Caco-2 (cell line): ENCODE measurements around the gene YIF1A. TPM values are rescaled to one million over a fixed set of nuclear protein-coding genes. Genes with fewer than 3 reads are reported as not detected.

Experiments
- BruUV-seq: library from RNA; stranded (reverse); fragments of 400-500 nt; replicated peaks from 2 replicates; lab custom pipeline; 2021; lab: Mats Ljungman, UMichigan
- CTCF ChIA-PET: fragments of 300-600 bp; sonication (Branson Sonifier 250); formaldehyde crosslinking; loops from one replicate; lab custom pipeline; 2022; ENCODE audit warnings: antibody characterized with exemption; lab: Charles Lee
- POLR2A ChIA-PET: fragments of 300-600 bp; sonication (Branson Sonifier 250); formaldehyde crosslinking; loops from one replicate; lab custom pipeline; 2022; ENCODE audit warnings: antibody characterized with exemption; lab: Charles Lee
- DNase-seq, 2 experiments: peaks; one replicate each; pipeline versions ENCODE4 v3.0.0 to v3.0.0-alpha.2; 2020 to 2022
- H3K27me3 ChIP-seq: replicated peaks from 2 replicates; pipeline ENCODE4 v1.6.0; 2011; ENCODE audit warnings: low read length; ENCODE audit not compliant: control insufficient read depth, insufficient read depth
- H3K36me3 ChIP-seq: 2 replicates; pipeline ENCODE4 v1.5.1; 2011; ENCODE audit warnings: low read length; ENCODE audit not compliant: control insufficient read depth, insufficient read depth
- H3K4me1 ChIP-seq: fragments of 250-450 bp; sonication (Bioruptor Pico); 2 replicates; pipeline ENCODE4 v1.5.1; 2020; ENCODE audit warnings: mild to moderate bottlenecking
- H3K4me3 ChIP-seq: 2 replicates; pipeline ENCODE4 v1.5.1; 2011; ENCODE audit warnings: low read depth, mild to moderate bottlenecking, control low read depth, low read length
- H3K9me3 ChIP-seq: fragments of 250-450 bp; sonication (Bioruptor Pico); 2 replicates; pipeline ENCODE4 v1.5.1; 2020; ENCODE audit warnings: mild to moderate bottlenecking, moderate library complexity
- H3K27ac Mint-ChIP-seq: one replicate; pipeline ENCODE4 v1.8.0; 2022; ENCODE audit warnings: mixed read lengths; ENCODE audit not compliant: unreplicated experiment
- H3K27me3 Mint-ChIP-seq: one replicate; pipeline ENCODE4 v1.8.0; 2022; ENCODE audit warnings: mixed read lengths; ENCODE audit not compliant: insufficient read depth, unreplicated experiment
- H3K36me3 Mint-ChIP-seq: one replicate; pipeline ENCODE4 v1.8.0; 2022; ENCODE audit warnings: mild to moderate bottlenecking, mixed read lengths; ENCODE audit not compliant: insufficient read depth, unreplicated experiment
- H3K4me1 Mint-ChIP-seq: one replicate; pipeline ENCODE4 v1.8.0; 2022; ENCODE audit warnings: low read depth, mixed read lengths; ENCODE audit not compliant: unreplicated experiment
- H3K4me3 Mint-ChIP-seq: one replicate; pipeline ENCODE4 v1.8.0; 2022; ENCODE audit warnings: mild to moderate bottlenecking, moderate library complexity, mixed read lengths; ENCODE audit not compliant: unreplicated experiment
- H3K9me3 Mint-ChIP-seq: one replicate; pipeline ENCODE4 v1.8.0; 2022; ENCODE audit warnings: mixed read lengths; ENCODE audit not compliant: unreplicated experiment
- intact Hi-C: fragments of 100-400 bp; cut with micrococcal nuclease; formaldehyde crosslinking; loops from one replicate; pipeline ENCODE4 v1.10.0; 2022; ENCODE audit not compliant: unreplicated experiment
- total RNA-seq: library from RNA; stranded (reverse); gene quantifications from 2 replicates; pipeline ENCODE4 v1.2.3, GENCODE V29; 2022
- TF ChIP-seq, protein P1 (sequence below), 2 experiments: fragments of 200-600 bp in 1 of 2; IDR thresholded peaks; 1 replicate in 1 of 2; 2 replicates in 1 of 2; pipeline versions ENCODE4 v1.5.1 to v1.8.0; 2011 to 2022; ENCODE audit warnings: antibody characterized with exemption in 1 of 2, control low read depth in 1 of 2, inconsistent platforms in 1 of 2, low read depth in 1 of 2, low read length in 1 of 2, mild to moderate bottlenecking in 1 of 2, moderate library complexity in 1 of 2; ENCODE audit not compliant: insufficient read depth in 1 of 2, severe bottlenecking in 1 of 2, unreplicated experiment in 1 of 2

Gene YIF1A
- total RNA-seq, 1 experiment from 2014 or later = 159 TPM

DNA sequence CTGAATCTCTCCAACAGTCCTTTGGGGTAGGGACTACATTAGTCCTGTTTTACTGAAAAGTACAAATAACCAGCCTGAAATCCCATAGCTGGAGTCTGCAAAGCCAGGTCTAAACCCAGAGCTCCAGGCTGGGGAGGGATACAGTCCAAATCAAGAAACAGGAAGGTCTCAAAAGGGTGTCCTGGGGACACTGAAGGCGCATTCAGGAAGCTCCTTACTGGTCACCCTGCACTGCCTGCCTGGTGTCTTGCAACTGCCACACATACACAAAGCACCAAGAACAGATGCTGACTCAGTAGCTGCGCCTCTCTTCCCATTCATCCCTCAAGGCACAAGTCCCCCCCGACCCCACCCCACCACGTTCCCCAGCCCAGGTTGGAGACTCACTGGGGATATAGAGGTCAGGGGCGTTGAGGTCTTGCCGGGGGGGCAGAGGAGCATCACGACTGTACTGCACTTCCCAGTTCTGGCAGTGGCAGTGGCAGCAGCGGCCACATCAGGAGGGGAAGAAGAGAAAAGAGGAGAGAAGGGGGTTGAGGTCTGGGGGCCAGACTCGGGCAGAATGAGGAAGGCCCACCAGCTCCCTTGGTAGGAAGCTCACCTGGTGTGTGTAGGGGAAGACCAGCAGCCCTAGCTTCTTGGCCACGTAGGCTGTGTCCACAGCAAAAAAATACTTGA is 1.6 kb downstream of the YIF1A start:
- H3K4me1 ChIP-seq = peaks cover 21% of the 10 kb centered on the region
- peaks cover under 1% of the 10 kb centered on the region for H3K27me3 Mint-ChIP-seq
- peaks cover 15% of the 10 kb centered on the region for H3K4me1 Mint-ChIP-seq
- H3K4me3 ChIP-seq = peak overlapping the region; percentile 63
- H3K4me3 Mint-ChIP-seq = peak overlapping the region; percentile 87
- intact Hi-C loops = no loop called here
- H3K9me3 ChIP-seq = no peaks in the 10 kb centered on the region
- no TSS peak for BruUV-seq
- H3K36me3 Mint-ChIP-seq = peaks cover 31% of the 10 kb centered on the region
- H3K27me3 ChIP-seq = no peaks in the 10 kb centered on the region
- no peaks in the 10 kb centered on the region for H3K9me3 Mint-ChIP-seq
- TF ChIP-seq, protein P1, sequence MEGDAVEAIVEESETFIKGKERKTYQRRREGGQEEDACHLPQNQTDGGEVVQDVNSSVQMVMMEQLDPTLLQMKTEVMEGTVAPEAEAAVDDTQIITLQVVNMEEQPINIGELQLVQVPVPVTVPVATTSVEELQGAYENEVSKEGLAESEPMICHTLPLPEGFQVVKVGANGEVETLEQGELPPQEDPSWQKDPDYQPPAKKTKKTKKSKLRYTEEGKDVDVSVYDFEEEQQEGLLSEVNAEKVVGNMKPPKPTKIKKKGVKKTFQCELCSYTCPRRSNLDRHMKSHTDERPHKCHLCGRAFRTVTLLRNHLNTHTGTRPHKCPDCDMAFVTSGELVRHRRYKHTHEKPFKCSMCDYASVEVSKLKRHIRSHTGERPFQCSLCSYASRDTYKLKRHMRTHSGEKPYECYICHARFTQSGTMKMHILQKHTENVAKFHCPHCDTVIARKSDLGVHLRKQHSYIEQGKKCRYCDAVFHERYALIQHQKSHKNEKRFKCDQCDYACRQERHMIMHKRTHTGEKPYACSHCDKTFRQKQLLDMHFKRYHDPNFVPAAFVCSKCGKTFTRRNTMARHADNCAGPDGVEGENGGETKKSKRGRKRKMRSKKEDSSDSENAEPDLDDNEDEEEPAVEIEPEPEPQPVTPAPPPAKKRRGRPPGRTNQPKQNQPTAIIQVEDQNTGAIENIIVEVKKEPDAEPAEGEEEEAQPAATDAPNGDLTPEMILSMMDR (IDR thresholded peaks at IDR 0.05; ENCODE audit: insufficient read depth in 1 of 2, low read depth in 1 of 2, low read length in 1 of 2, severe bottlenecking in 1 of 2, unreplicated experiment in 1 of 2) = no peak
- H3K27ac Mint-ChIP-seq = peak overlapping the region; percentile 94
- no peak for DNase-seq
- H3K36me3 ChIP-seq = peaks cover 5% of the 10 kb centered on the region; the same call in 1 of the 2 replicates
- ChIA-PET POLR2A (no interaction called here), CTCF (no interaction called here)

DNA sequence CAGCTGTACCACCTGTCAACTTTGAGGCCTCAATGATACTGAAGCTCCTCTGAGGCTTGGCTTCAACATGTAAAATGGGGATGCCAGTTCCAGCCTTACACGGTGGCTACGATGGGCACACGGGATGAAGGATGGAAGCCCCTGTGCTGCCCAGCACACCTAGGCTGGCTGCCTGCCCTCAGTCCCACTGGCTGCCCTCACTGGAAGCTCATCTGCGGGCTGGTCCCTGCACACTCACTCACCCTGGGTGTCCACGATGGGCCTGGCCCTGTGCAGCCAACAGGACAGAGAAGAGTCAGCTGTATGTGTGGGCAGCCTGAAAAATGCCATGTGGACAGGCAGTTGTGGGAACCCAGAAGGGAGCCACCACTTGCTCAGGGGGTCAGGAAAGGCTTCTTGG is 2.2 kb downstream of the YIF1A start:
- H3K36me3 Mint-ChIP-seq = peaks cover 36% of the 10 kb centered on the region
- POLR2A ChIA-PET = no interaction called here
- Histone ChIP-seq H3K4me1 (peaks cover 19% of the 10 kb centered on the region), H3K27me3 (no peaks in the 10 kb centered on the region), H3K36me3 (peaks cover 5% of the 10 kb centered on the region; the same call in 1 of the 2 replicates), H3K9me3 (no peaks in the 10 kb centered on the region), H3K4me3 (no peak overlapping the region)
- BruUV-seq = no TSS peak
- H3K4me3 Mint-ChIP-seq = peak overlapping the region; percentile 16
- intact Hi-C loops = no loop called here
- CTCF ChIA-PET = interaction anchor here (0.6 kb wide), 1 partner anchor 208 kb away, joined by 3 read pairs; no protein-coding TSS in a partner anchor
- no peaks in the 10 kb centered on the region for H3K9me3 Mint-ChIP-seq
- no peaks in the 10 kb centered on the region for H3K27me3 Mint-ChIP-seq
- H3K4me1 Mint-ChIP-seq = peaks cover 15% of the 10 kb centered on the region
- no peak for DNase-seq
- TF ChIP-seq, protein P1 (IDR thresholded peaks at IDR 0.05; ENCODE audit: insufficient read depth in 1 of 2, low read depth in 1 of 2, low read length in 1 of 2, severe bottlenecking in 1 of 2, unreplicated experiment in 1 of 2) = no peak
- no peak overlapping the region for H3K27ac Mint-ChIP-seq

DNA sequence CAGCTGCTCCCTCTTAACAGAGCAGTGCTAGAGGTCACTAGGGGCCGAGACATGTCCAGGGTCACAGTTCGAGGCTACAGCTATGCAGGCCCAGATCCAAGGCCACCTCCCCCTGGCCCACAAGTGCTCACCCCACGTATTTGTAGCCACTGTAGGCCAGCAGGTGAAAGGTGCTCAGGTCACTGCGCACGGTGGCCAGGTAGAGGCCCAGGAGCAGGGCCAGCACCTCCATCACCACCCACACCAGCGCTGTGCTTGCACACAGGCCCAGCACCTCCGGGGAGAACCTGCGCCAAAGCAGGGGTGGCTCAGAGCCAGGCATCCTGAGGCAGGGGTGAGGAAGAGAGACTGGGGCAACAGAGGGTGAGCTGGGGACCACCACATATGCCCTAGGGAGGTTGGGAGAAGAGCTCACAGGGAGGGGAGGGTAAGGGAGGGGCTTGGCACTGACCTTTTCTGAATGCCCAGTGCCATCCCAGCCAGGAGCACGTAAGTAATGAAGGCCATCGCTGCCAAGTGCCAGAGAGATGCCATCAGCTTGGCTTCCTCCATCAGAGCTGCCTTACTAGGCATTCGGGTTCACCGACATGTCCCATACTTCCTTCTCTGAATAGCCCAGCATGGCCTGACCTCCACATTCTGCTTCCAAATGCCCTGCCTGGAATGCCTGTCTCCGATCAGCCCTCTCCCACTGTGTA is 3.5 kb downstream of the YIF1A start:
- Mint-ChIP-seq H3K36me3 (peaks cover 45% of the 10 kb centered on the region), H3K4me3 (no peak overlapping the region), H3K4me1 (peaks cover 18% of the 10 kb centered on the region), H3K27ac (no peak overlapping the region), H3K27me3 (no peaks in the 10 kb centered on the region), H3K9me3 (no peaks in the 10 kb centered on the region)
- Histone ChIP-seq H3K36me3 (peaks cover 5% of the 10 kb centered on the region; the same call in 1 of the 2 replicates), H3K4me1 (peaks cover 20% of the 10 kb centered on the region), H3K4me3 (no peak overlapping the region), H3K9me3 (no peaks in the 10 kb centered on the region), H3K27me3 (no peaks in the 10 kb centered on the region)
- intact Hi-C loops = no loop called here
- TF ChIP-seq, protein P1 (IDR thresholded peaks at IDR 0.05; ENCODE audit: insufficient read depth in 1 of 2, low read depth in 1 of 2, low read length in 1 of 2, severe bottlenecking in 1 of 2, unreplicated experiment in 1 of 2) = no peak
- ChIA-PET CTCF (interaction anchor here (0.6 kb wide), 1 partner anchor 72 kb away, joined by 3 read pairs; no protein-coding TSS in a partner anchor), POLR2A (no interaction called here)
- BruUV-seq = no TSS peak
- DNase-seq = peak in 1 of 2 experiments; percentile 25
